HG03558 (cell line): ENCODE measurements around the gene SOX30.

Experiments
- ATAC-seq: cut with Tn5 transposase; IDR thresholded peaks from one replicate; pipeline ENCODE4 v1.9.1; 2021; ENCODE audit warnings: moderate number of reproducible peaks; ENCODE audit not compliant: unreplicated experiment; ENCODE audit errors: extremely low read depth

Gene SOX30

DNA sequence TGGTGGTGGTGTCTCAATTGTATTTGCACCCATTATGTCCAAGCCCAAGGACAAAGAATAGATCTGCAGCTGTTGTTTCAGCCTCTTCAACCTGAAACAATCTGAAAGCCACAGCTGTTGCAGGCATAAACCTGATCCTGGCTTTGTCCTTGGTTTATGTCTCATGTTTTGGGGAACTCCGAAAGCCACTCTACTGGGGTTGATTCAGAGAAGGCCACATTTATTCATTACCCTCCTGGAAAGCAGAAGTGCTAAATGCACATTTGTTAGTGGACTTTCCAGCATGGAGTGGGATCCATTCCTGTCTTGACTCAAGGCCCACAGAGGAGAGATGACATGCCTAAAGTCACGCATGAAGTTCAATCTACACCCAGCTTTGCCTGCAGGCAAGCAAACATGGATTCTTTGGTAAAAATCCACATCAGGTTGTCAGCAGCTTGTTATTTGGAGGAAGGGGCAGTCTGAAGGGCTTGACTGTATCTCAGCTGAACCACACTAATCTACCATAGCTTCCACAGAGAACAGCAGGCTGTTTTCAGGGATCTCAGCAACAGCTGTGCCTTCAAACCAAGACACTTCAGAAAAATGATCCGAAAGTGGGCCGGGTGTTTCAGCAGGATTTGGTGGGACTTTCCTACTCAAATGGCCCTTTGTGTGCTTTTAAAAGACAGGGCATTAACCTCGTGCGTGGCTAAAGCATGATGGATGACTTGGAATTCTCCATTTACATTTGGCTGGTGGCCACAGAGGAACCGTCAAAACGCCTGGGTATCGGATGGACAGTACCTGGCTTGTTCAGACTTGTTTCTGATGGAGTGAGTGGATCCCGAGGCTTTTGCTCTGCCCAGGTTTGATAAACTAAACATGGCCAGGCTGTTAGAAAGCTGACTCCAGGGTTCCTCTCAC lies 40.4 kb downstream of the SOX30 start:
- peak; percentile 66 for ATAC-seq

DNA sequence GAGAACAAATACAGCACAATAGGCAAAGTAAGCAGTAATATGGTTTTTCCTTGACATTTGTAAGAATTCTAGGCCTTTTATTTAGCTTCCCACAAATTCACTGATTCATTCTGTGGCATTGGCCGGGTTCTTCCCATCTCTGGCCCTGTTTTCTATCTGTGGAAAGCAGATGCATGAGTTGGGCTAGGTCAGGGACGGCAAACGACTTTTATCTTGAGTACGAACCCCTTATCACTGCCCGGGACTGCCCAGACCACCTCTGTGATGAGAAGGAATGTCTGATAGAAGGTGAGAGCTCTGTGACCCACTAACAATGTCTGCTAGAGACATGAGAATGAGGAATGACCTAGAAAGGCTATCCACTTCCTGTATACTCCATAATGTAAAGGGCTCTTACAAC lies 41.2 kb downstream of the SOX30 start:
- ATAC-seq = no peak

DNA sequence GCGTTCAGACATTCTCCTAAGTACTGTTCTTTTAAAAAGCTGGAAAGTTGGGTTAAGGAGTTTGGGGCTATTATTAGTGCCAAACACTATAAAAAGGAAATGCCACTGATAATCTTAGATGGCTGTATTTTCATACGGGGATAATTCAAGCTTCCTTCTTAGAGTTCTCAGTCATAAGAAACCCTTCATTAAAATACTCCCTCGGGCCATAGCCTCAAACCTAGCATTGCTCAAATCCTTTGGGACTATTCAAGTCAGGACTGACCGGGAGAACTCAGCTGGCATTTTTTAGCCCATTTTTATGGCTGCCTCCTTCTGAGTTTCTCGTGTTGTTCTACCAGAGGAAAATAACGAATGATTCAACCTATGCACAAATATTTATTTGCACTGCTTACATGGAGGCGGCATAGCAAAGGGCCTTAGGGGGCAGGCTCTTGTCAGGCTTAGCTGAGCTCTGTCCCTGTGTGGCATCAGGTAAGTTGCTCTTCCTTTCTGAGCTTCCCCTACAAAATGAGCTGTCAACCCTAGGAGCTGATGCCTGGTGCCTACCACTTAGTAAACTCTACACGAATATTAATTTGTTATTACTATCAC lies 43.2 kb downstream of the SOX30 start:
- no peak for ATAC-seq

DNA sequence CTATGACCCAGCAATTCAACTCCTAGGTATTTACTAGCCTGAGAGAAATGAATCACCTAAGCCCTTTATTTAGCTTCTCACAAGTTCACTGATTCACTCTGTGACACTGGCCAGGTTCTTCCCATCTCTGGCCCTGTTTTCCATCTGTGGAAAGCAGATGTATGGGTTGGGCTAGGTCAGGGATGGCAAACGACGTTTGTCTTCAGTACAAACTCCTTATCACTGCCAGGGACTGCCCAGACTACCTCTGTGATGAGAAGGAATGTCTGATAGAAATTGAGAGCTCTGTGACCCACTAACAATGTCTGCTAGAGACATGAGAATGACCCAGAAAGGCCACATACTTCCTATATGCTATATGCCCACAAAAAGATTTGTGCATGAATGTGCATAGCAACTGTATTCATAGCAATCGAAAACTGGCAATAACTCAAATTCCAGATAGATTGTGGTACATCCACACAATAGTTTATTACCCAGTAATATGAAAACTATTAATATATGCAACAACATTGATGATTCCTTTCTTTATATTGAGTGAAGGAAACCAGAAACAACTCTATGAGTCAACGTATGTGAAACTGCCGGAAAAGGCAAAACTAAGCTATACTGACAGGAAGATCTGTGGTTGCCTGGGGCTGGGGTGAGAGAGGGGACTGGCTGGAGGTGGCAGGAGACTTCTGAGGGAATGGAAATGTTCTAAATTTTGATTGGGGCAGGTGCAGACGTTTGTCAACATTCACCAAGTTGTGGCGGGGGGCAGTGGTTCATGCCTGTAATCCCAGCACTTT lies 44.7 kb downstream of the SOX30 start:
- ATAC-seq = no peak

DNA sequence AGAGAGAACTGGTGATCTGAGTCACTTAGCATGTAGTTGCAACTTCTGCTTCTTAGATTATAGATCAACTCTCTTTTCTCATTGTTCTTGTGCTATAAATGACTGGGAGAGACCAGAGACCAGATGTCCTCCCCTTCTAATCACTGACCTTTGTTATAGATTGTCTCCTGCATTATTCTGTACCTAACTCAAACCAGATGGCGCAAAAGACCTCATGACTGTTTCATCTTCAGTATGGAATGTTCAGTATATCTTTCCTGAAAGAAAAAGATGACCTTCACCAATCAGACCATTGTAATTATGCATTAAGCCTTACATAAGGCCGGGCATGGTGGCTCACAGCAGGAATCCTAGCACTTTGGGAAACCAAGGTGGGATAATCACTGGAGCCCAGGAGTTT lies 46.2 kb downstream of the SOX30 start:
- ATAC-seq = no peak

DNA sequence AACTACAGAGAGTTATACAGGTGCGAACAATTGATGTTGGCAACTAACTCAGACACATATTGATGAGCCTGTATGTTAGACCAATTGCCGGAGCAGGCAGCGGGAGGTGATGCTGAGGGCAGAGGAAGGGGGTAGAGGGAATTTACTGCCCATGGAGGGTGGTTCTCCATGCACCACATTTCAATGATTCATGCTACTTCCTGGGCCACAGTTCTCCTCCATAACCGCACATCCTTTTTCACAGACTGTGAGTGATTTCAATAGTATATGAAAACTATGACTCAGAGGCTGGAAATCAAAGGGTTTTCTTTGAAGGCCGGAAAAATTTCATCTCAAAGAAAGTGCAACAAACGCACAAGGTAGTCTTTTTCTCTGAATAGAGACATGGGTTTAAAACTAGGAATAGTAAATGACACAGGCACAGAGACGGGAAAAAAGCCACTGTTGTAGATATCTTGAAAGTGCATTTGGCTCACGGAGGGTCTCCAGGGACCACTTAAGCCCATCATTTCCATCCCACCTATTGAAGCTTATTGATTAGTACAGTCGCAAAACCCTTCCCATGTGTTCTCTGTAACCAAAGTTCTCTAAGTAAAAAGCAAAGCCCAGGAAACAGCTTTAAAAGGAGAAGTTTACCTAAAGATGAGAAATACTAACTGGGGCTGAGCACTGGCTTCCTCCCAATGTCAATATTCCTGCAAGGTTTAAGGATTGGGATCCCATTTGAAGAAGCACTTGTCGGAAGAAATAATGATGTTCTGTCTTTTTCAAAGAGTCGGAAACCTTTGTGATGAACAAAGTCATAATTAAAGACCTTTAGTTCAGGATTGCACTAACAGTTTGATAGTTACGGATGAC lies 48.7 kb downstream of the SOX30 start:
- no peak for ATAC-seq

DNA sequence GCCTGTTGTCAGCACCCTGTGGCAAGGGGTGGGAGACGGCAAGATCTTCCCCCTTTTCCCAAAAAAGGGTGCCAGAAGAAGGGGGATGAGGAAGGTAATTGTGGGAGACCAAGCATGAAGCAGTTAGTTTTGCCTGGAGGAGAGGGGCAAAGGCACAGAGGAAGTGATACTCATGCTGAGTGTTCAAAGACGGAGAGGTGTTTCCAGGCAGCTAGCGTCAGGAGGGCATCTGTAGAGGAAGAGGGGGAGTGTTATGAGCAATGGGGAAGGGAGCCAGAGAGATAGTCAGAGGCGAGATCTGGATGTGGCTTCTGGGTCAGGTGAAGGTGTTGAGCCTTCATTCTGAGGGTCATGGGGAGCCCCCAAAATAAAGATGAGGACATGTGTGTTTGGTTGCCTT lies 49.7 kb downstream of the SOX30 start:
- ATAC-seq = no peak

DNA sequence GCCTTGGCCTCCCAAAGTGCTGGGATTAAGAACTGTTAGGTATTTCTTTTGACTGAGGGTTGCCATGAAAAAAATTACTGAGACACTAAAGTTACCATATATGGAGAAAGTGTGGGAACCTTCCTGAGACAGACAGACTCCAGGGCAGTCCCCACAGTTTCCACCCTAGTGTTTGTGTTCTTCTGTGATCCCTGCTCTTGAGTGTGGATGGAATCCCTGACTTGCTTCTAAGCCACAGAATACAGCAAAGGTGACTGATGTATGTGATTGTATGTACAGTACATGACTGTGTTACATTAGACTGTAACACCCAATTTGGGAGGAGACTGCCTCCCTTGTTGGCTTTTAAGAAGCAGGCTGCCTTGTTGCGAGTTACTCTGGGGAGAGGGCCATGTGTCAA lies 52.0 kb downstream of the SOX30 start:
- no peak for ATAC-seq

DNA sequence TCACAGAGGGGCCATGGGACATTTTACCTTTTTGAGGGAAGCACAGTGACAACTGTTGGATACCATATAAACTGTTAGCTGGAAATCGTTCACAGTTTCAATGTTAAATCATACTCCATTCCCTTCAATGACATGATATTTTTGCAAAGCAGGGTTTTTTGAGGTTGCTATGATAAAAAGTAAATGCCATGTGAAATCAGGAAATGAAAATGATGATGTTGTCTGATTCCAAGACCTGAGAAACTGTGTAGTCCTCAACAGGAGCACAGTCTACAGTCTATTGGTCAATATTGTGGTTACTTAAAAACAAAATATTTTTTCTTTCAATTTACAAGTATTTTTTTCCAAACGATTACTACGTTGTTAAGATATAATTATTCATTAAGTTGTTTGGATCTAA lies 52.7 kb downstream of the SOX30 start:
- no peak for ATAC-seq

DNA sequence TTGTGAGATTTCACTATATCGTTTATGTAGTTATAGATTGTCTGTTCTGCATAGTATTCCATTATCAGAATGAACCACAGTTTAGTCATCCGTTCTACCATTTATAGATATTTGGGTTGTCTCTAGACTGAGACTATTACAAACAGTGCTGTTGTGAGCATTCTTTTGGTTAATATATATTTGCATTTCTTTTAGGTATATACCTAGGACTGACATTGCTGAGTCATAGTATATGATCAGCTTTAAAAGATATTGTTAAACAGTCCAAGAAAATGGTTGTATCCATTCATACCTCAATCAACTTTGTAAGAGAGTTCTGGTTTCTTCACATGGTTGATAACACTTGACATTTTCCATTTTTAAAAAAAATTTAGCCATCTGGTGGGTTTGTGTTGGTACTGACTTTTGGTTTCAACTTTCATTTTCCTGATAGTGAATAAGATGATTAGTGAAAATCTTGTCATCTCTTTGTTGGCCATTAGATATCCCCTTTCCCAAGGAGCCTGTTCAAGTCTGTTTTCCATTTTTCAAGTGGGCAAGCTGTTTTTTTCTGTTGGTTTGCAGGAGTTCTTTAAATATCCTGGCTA lies 53.8 kb downstream of the SOX30 start:
- no peak for ATAC-seq

DNA sequence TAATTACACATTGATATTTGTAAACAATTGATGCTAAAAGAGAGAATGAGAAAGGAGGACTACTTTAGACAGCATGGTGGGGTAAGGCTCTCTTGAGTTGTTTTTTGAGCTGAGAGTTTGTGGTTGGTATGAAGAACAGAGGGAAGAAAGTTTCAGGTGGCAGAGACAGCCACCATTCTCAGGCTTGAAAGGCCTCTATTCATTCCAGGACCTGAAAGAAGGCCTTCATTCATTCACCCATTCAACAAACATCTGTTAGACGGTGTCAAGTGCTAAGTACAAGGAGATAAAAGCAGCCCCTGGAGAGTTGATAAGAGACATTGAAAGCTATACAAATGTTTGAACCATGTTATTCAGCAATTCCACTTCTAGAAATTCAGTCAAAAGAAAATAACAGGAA lies 55.0 kb downstream of the SOX30 start:
- ATAC-seq = no peak

DNA sequence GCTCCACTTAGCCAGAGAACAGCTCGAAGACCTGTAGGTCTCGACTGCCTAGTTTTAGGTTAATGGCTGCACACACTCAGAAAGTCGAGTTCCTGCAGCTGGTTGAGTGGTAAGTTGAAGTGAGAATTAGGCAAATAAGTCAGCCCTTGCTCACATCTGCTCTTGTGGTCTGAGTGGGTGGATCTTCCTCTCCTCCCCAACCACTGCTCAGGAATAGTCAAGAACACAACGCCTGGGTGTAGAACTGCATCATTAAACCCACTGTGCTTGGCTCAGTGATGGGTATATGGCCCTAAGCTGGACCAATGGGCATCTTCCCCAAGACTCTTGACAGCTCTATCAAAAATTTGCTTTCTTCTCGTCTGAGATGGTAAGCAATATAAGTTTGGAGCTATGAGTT lies 55.8 kb downstream of the SOX30 start:
- peak; percentile 59 for ATAC-seq

DNA sequence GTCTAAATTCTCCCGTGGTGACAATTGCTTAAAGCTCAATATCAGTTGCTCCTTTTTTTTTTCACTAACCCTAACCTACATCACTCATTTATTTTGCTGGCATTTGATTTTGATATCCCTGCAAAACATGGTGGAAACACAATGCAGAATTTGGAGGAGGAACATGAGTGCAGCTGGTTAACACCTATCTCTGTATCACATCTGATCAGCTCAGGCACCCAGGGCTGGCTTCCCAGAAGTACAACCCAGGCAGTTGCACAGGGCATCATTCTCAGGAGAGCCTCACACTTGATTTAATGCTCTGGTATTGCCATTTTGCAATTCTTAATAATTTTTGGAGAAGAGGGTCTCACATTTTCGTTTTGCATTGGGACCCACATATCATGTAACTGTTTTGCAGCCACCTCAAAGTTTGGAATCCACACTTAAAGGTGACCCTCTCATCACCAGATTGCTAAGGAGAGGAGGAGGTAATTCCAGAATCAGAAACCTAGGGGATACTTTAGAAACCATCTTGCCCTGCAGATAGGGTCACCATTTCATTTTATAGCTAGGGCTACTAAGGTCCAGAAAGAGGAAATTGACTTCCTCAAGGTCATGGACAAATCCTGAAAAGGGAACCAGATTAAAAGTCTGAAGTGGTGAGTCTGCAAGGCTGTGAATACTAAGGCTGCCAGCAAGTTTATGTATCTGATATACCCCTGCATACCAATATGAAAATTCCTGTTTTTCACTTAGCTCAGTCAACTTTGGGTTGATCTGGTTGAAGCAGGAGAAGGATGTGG lies 57.4 kb downstream of the SOX30 start:
- no peak for ATAC-seq

DNA sequence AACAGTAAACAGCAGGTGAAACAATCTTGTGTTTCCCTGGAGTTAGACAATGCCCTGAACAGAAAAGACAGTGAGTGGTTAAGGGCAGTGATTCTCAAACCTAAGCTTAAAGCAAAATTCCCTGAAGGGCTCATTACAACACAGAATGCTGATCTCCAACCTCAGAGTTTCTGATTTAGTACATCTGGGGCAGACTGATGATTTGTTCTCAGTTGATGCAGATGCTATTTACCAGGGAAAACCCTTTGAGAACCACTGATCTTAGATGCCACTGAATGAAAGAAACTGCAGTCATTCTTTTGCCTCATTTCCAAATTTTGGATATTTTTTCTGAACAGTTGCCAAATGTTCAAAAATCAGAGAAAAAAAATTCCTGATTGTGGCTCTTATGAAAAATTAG lies 58.0 kb downstream of the SOX30 start:
- ATAC-seq = no peak

DNA sequence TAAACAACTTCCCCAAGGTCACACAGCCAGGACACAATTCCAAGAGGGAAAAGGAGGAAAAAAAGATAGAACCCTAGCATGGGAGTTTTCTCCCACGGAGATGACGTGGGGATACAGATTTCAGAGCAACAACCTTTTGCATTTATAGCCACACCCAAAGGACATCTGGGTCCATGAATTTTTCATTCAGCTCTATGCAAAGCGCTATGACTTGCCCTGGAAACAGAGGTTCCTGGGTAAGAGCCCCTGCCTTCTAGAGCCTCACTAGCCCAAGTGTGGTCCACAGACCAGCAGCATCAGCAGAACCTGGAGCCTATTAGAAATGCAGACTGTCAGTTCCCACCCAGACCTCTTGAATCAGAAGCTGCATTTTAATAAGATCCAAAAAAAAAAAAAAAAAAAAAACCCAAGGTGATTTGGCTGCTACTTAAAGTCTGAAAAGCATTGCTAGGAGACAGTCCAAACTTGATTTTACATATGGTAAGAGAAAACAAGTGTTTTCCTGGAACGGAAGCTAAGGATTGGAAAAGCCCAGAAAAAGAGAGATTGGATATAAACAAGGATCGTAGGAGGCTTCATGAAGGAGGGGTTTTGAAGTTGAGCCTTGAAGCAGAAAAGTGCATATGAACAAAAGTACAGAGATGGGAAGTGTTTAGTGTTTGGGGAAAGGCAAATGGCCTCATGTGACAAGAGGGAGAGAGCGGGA lies 59.0 kb downstream of the SOX30 start:
- no peak for ATAC-seq

DNA sequence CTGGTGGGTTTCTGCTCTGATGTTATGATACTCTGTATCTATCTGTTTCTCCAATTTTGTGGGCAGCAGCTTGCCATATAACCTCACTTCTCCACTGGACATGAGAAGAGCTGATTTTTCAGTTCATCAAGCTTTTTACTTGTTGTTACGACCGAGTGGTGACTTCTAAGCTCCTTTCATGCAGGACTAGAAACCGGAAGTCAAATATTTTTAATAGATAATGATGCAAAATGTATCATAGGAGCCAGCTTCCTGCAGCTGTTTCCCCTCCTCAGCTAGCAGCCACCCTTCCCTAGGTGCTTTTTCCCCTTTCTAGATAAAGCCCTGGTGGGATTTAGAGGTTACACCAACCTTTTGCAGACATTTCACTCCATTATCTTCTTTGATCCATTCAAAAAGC lies 59.6 kb downstream of the SOX30 start:
- no peak for ATAC-seq

DNA sequence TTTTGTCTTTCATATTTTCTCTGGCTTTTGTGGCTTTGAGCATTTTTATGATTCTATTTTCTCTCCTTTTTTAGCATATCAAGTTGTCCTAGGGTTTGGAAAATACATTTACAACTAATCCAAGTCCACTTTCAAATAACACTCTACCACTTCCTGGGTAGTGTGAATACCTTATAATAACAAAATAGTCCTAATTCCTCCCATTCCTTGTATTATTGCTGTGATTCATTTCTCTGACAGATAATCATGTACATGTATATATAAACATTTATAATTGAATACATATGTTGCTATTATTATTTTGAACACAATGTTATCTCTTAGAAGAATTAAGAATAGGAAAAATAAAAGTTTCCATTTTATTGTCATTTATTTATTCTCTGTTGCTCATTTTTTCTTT lies 61.8 kb downstream of the SOX30 start:
- no peak for ATAC-seq

DNA sequence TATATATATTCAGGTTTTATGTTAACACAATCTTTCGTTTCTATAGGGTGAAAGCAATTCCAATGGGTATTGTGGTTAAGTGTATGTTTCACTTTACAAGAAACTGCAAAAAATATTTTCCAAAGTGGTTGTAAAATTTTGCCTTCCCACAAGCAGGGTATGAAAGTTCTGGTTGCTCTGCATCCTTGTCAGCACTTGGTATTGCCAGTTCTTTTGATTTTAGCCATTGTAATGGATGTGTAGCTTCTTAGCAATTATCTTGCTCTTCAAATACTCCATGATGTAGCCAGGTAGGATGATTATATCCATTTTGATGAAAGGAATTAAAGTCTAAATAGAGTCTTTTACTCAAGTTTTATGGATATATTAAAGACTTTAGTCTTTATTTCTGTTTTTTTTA lies 67.6 kb downstream of the SOX30 start:
- ATAC-seq = no peak
